ENCODE measurements around the gene CATSPER1.

CATSPER1 gene

GRCh38 chr11:65981972-65982823 lies 44.1 kb downstream of the CATSPER1 start:
- no peak overlapping the region for H3K27ac ChIP-seq
- TF ChIP-seq, protein P1, sequence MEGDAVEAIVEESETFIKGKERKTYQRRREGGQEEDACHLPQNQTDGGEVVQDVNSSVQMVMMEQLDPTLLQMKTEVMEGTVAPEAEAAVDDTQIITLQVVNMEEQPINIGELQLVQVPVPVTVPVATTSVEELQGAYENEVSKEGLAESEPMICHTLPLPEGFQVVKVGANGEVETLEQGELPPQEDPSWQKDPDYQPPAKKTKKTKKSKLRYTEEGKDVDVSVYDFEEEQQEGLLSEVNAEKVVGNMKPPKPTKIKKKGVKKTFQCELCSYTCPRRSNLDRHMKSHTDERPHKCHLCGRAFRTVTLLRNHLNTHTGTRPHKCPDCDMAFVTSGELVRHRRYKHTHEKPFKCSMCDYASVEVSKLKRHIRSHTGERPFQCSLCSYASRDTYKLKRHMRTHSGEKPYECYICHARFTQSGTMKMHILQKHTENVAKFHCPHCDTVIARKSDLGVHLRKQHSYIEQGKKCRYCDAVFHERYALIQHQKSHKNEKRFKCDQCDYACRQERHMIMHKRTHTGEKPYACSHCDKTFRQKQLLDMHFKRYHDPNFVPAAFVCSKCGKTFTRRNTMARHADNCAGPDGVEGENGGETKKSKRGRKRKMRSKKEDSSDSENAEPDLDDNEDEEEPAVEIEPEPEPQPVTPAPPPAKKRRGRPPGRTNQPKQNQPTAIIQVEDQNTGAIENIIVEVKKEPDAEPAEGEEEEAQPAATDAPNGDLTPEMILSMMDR (IDR thresholded peaks at IDR 0.05): no peak
- no peaks in the 10 kb centered on the region for H3K79me2 ChIP-seq
- no peaks in the 10 kb centered on the region for H3K36me3 ChIP-seq (ENCODE audit: control insufficient read depth, insufficient read depth, low read length)
- no peak overlapping the region for H2AFZ ChIP-seq
- no peaks in the 10 kb centered on the region for H3K9me3 ChIP-seq (ENCODE audit: control insufficient read depth, low read length)
- H3K27me3 ChIP-seq (ENCODE audit: control insufficient read depth, insufficient read depth, low read length): no peaks in the 10 kb centered on the region
- H3K4me1 ChIP-seq: no peaks in the 10 kb centered on the region
- H3K9ac ChIP-seq: no peak overlapping the region
- no peak overlapping the region for H3K4me2 ChIP-seq (ENCODE audit: low read length)
- no peak overlapping the region for H3K4me3 ChIP-seq (ENCODE audit: low read depth, low read length)

GRCh38 chr11:65981101-65981740 lies 45.1 kb downstream of the CATSPER1 start:
- Histone ChIP-seq H3K9ac (no peak overlapping the region), H2AFZ (no peak overlapping the region), H3K79me2 (no peaks in the 10 kb centered on the region), H3K9me3 (ENCODE audit: control insufficient read depth, low read length) (no peaks in the 10 kb centered on the region), H3K36me3 (ENCODE audit: control insufficient read depth, insufficient read depth, low read length) (no peaks in the 10 kb centered on the region), H3K4me2 (ENCODE audit: low read length) (no peak overlapping the region), H3K27me3 (ENCODE audit: control insufficient read depth, insufficient read depth, low read length) (no peaks in the 10 kb centered on the region), H3K27ac (no peak overlapping the region), H3K4me3 (ENCODE audit: low read depth, low read length) (no peak overlapping the region), H3K4me1 (no peaks in the 10 kb centered on the region)
- TF ChIP-seq, protein P1 (IDR thresholded peaks at IDR 0.05): no peak

DNA sequence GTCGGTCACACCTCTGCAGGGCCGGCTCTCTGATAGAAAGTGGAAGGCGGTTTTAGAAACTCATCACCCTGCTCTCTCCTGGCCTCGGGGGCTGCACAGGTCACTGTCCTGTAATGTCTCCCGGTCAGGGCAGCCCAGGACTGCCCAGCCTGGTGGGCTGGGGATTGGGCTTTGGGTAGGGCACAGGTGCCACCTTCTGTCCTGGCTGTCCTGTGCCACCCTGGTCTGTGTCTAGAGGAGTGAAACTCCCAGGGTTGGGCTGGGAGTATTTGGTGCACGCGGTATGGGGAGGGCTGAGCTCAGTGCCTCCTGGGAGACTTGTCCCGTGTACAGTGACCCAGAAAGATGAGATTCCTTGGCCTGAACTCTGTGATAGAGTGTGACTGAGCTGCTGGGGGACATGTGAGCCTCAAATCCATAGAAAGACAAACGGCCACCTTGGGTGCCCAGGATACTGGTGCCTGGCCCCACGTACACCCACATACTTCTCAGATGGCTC lies 47.0 kb downstream of the CATSPER1 start:
- no peak overlapping the region for H3K9ac ChIP-seq
- H3K79me2 ChIP-seq: no peaks in the 10 kb centered on the region
- TF ChIP-seq, protein P1 (IDR thresholded peaks at IDR 0.05): no peak
- H2AFZ ChIP-seq: no peak overlapping the region
- no peaks in the 10 kb centered on the region for H3K4me1 ChIP-seq
- H3K4me2 ChIP-seq (ENCODE audit: low read length): no peak overlapping the region
- H3K27me3 ChIP-seq (ENCODE audit: control insufficient read depth, insufficient read depth, low read length): no peaks in the 10 kb centered on the region
- no peaks in the 10 kb centered on the region for H3K9me3 ChIP-seq (ENCODE audit: control insufficient read depth, low read length)
- H3K4me3 ChIP-seq (ENCODE audit: low read depth, low read length): no peak overlapping the region
- no peaks in the 10 kb centered on the region for H3K36me3 ChIP-seq (ENCODE audit: control insufficient read depth, insufficient read depth, low read length)
- no peak overlapping the region for H3K27ac ChIP-seq

GRCh38 chr11:65978391-65979238 lies 47.7 kb downstream of the CATSPER1 start:
- Histone ChIP-seq H3K4me3 (ENCODE audit: low read depth, low read length) (no peak overlapping the region), H3K36me3 (ENCODE audit: control insufficient read depth, insufficient read depth, low read length) (no peaks in the 10 kb centered on the region), H3K9ac (no peak overlapping the region), H3K4me1 (no peaks in the 10 kb centered on the region), H2AFZ (no peak overlapping the region), H3K27ac (no peak overlapping the region), H3K4me2 (ENCODE audit: low read length) (no peak overlapping the region), H3K79me2 (no peaks in the 10 kb centered on the region), H3K27me3 (ENCODE audit: control insufficient read depth, insufficient read depth, low read length) (no peaks in the 10 kb centered on the region), H3K9me3 (ENCODE audit: control insufficient read depth, low read length) (no peaks in the 10 kb centered on the region)
- TF ChIP-seq, protein P1 (IDR thresholded peaks at IDR 0.05): no peak
